ENCODE data around the gene XIRP1. TPM values are rescaled to one million over a fixed set of nuclear protein-coding genes. Genes with fewer than 3 reads are reported as not detected.

Gene XIRP1
- not detected for total RNA-seq

DNA sequence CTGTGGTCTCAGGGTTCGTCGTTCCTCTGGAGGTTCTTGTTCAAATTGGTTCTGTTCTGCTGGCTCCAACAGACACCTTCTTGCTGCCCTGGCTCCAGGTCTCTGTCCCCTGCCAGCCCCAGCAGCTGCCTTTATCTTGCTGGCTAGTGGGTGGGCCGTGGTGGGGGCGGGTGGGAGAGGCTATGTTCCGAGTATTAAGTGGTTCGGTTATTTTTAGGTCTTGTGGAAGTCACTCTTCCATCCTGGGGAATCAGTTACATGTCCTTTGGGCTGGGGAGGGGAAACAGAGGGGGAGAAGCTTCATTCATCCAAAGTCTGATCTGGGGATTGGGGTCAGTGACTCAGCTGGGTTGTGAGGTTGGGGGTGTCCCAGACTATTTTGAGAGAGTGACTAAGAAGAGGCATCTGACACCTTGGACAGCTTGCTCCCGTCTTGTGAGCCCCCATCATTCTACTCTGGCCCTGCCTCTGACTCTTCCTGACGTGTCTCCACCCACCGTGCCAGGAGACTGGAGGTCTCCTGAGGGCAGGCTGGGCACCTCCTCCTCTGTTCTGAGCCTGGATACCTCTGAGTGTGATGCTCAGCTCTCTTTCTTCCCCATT lies at the start of gene XIRP1:
Gene XIRP1, minus strand, starts transcription at position 106 of the 603 bp plus-strand sequence. CDS start 3,150 bp downstream, outside the sequence.
- no peak within 1 kb of the TSS for H3K27ac ChIP-seq

DNA sequence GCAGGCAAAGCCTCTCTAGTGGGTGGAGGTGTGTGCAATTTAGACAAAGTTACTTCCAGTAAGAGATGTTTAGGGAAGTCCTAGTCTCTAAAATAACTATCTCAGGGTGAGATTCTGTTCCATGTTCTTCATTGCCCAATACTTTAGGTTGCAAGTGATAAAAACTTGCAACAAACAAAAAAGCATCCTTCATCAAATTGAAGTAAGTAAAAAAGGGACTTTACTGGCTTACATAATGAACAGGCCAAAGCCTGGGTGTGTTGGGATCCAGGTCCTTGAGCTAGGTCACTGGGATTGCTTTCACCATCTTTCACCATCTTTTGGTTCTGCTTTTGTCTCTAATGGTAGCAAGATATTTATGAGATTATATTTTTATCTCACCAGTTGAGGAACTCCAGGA lies 49.2 kb upstream of the XIRP1 start:
- H3K4me1 ChIP-seq, result no peaks in the 10 kb centered on the region

More for the DNA sequence above, at the start of gene XIRP1:
- H3K27me3 ChIP-seq, result no peaks in the 10 kb centered on the region
- intact Hi-C loops (cut with DNase I), result no loop called here
- no peak within 1 kb of the TSS for H3K9ac ChIP-seq (ENCODE audit: low read depth in 2 of 2, low read length in 2 of 2)
- DNase-seq, result no peak
- no peaks in the 10 kb centered on the region for H3K36me3 ChIP-seq
- TF ChIP-seq, protein P1, sequence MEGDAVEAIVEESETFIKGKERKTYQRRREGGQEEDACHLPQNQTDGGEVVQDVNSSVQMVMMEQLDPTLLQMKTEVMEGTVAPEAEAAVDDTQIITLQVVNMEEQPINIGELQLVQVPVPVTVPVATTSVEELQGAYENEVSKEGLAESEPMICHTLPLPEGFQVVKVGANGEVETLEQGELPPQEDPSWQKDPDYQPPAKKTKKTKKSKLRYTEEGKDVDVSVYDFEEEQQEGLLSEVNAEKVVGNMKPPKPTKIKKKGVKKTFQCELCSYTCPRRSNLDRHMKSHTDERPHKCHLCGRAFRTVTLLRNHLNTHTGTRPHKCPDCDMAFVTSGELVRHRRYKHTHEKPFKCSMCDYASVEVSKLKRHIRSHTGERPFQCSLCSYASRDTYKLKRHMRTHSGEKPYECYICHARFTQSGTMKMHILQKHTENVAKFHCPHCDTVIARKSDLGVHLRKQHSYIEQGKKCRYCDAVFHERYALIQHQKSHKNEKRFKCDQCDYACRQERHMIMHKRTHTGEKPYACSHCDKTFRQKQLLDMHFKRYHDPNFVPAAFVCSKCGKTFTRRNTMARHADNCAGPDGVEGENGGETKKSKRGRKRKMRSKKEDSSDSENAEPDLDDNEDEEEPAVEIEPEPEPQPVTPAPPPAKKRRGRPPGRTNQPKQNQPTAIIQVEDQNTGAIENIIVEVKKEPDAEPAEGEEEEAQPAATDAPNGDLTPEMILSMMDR (IDR thresholded peaks at IDR 0.05), result no peak
- no peaks in the 10 kb centered on the region for H3K9me3 ChIP-seq
- H3K4me1 ChIP-seq, result no peaks in the 10 kb centered on the region
- H3K4me3 ChIP-seq, result no peak within 1 kb of the TSS

GRCh38 chr3:39237027-39237426 lies 44.6 kb upstream of the XIRP1 start:
- no peaks in the 10 kb centered on the region for H3K27me3 ChIP-seq
- no peaks in the 10 kb centered on the region for H3K36me3 ChIP-seq
- no peaks in the 10 kb centered on the region for H3K9me3 ChIP-seq
- H3K4me1 ChIP-seq, result no peaks in the 10 kb centered on the region
- intact Hi-C loops (cut with DNase I), result no loop called here
- no peak for DNase-seq
- TF ChIP-seq, protein P1 (IDR thresholded peaks at IDR 0.05), result no peak
- H3K9ac ChIP-seq (ENCODE audit: low read depth in 2 of 2, low read length in 2 of 2), result no peak overlapping the region
- H3K4me3 ChIP-seq, result no peak overlapping the region
- no peak overlapping the region for H3K27ac ChIP-seq

More for the DNA sequence above, 49.2 kb upstream of the XIRP1 start:
- intact Hi-C loops (cut with DNase I), result no loop called here
- H3K9me3 ChIP-seq, result no peaks in the 10 kb centered on the region
- TF ChIP-seq, protein P1 (IDR thresholded peaks at IDR 0.05), result no peak
- no peaks in the 10 kb centered on the region for H3K27me3 ChIP-seq
- no peak overlapping the region for H3K4me3 ChIP-seq
- DNase-seq, result no peak
- H3K9ac ChIP-seq (ENCODE audit: low read depth in 2 of 2, low read length in 2 of 2), result no peak overlapping the region
- H3K36me3 ChIP-seq, result no peaks in the 10 kb centered on the region
- H3K27ac ChIP-seq, result no peak overlapping the region

GRCh38 chr3:39234651-39235050 lies 42.3 kb upstream of the XIRP1 start:
- no peak overlapping the region for H3K27ac ChIP-seq
- H3K9ac ChIP-seq (ENCODE audit: low read depth in 2 of 2, low read length in 2 of 2), result no peak overlapping the region
- H3K36me3 ChIP-seq, result no peaks in the 10 kb centered on the region
- intact Hi-C loops (cut with DNase I), result no loop called here
- DNase-seq, result no peak
- no peaks in the 10 kb centered on the region for H3K4me1 ChIP-seq
- no peak overlapping the region for H3K4me3 ChIP-seq
- H3K9me3 ChIP-seq, result no peaks in the 10 kb centered on the region
- no peaks in the 10 kb centered on the region for H3K27me3 ChIP-seq
- TF ChIP-seq, protein P1 (IDR thresholded peaks at IDR 0.05), result no peak

GRCh38 chr3:39232859-39233258 lies 40.5 kb upstream of the XIRP1 start:
- Histone ChIP-seq H3K36me3 (no peaks in the 10 kb centered on the region), H3K27ac (no peak overlapping the region), H3K9ac (ENCODE audit: low read depth in 2 of 2, low read length in 2 of 2) (no peak overlapping the region), H3K4me3 (no peak overlapping the region), H3K4me1 (no peaks in the 10 kb centered on the region), H3K27me3 (no peaks in the 10 kb centered on the region), H3K9me3 (no peaks in the 10 kb centered on the region)
- intact Hi-C loops (cut with DNase I), result no loop called here
- TF ChIP-seq, protein P1 (IDR thresholded peaks at IDR 0.05), result no peak
- no peak for DNase-seq

Measured in colonic mucosa (tissue), 4 donors.